Naive thymus-derived CD8-positive, alpha-beta T cell (primary cell): ENCODE measurements around the gene PRDX4. TPM values are rescaled to one million over a fixed set of nuclear protein-coding genes. Genes with fewer than 3 reads are reported as not detected.

Source experiments
- ATAC-seq, 2 donors: fragments of 150-1000 bp; cut with Tn5 transposase in 1 of 2; sonication (Bioruptor Pico), chemical (Tn5 transposase) in 1 of 2; 1 replicate in 1 of 2; 2 replicates in 1 of 2; pipeline ENCODE4 v1.10.0; 2021; ENCODE audit warnings: mild to moderate bottlenecking in 2 of 2, moderate library complexity in 2 of 2
- POLR2A ChIA-PET: fragments of 350-600 bp; sonication (Branson Sonifier 250); formaldehyde crosslinking; loops from one replicate; lab custom pipeline; 2021; ENCODE audit warnings: antibody characterized with exemption; lab: Charles Lee
- DNase-seq, 10 donors: peaks; one replicate each; pipeline versions ENCODE4 v3.0.0 to v3.0.0-alpha.2; 2020 to 2022
- H3K27ac Mint-ChIP-seq, 10 donors: one replicate each; pipeline ENCODE4 v1.8.0; 2020 to 2022; ENCODE audit warnings: mild to moderate bottlenecking in 10 of 10, mixed read lengths in 10 of 10, moderate library complexity in 4 of 10, inconsistent platforms in 1 of 10
- H3K27me3 Mint-ChIP-seq, 5 donors: one replicate each; pipeline ENCODE4 v1.8.0; 2021 to 2022; ENCODE audit warnings: mixed read lengths in 5 of 5
- H3K36me3 Mint-ChIP-seq, 3 donors: one replicate each; pipeline ENCODE4 v1.8.0; 2020 to 2022; ENCODE audit warnings: mixed read lengths in 3 of 3, mild to moderate bottlenecking in 2 of 3, inconsistent platforms in 1 of 3
- H3K4me1 Mint-ChIP-seq, 4 donors: one replicate each; pipeline ENCODE4 v1.8.0; 2021 to 2022; ENCODE audit warnings: mixed read lengths in 4 of 4
- H3K4me3 Mint-ChIP-seq, 10 donors: one replicate each; pipeline ENCODE4 v1.8.0; 2020 to 2022; ENCODE audit warnings: mild to moderate bottlenecking in 10 of 10, mixed read lengths in 10 of 10, moderate library complexity in 6 of 10, inconsistent platforms in 1 of 10
- H3K9me3 Mint-ChIP-seq, 9 donors: one replicate each; pipeline ENCODE4 v1.8.0; 2020 to 2022; ENCODE audit warnings: mixed read lengths in 9 of 9, mild to moderate bottlenecking in 3 of 9, inconsistent platforms in 1 of 9, moderate library complexity in 1 of 9
- polyA plus RNA-seq, 3 donors: library from polyadenylated mRNA; unstranded; fragments of 300-500 nt; fragmentation: Illumina TruSeq; gene quantifications; one replicate each; pipeline ENCODE4 v1.2.3, GENCODE V29; 2021
- total RNA-seq, 8 experiments: library from RNA in 2 of 8; stranded (reverse) in 2 of 8; gene quantifications; one replicate each; pipeline ENCODE4 v1.2.3 and lab custom pipeline; 2021 to 2026

The PRDX4 gene
- 1 to 10 TPM; 9.0 to 9.9 TPM for total RNA-seq
- polyA plus RNA-seq, result 10 to 100 TPM; 33.0 to 45.1 (median 44.3) TPM
- total RNA-seq (lab: John Stamatoyannopoulos, UW), result 4.6 to 79.8 (median 9.2) reads per million in 6 experiments

DNA sequence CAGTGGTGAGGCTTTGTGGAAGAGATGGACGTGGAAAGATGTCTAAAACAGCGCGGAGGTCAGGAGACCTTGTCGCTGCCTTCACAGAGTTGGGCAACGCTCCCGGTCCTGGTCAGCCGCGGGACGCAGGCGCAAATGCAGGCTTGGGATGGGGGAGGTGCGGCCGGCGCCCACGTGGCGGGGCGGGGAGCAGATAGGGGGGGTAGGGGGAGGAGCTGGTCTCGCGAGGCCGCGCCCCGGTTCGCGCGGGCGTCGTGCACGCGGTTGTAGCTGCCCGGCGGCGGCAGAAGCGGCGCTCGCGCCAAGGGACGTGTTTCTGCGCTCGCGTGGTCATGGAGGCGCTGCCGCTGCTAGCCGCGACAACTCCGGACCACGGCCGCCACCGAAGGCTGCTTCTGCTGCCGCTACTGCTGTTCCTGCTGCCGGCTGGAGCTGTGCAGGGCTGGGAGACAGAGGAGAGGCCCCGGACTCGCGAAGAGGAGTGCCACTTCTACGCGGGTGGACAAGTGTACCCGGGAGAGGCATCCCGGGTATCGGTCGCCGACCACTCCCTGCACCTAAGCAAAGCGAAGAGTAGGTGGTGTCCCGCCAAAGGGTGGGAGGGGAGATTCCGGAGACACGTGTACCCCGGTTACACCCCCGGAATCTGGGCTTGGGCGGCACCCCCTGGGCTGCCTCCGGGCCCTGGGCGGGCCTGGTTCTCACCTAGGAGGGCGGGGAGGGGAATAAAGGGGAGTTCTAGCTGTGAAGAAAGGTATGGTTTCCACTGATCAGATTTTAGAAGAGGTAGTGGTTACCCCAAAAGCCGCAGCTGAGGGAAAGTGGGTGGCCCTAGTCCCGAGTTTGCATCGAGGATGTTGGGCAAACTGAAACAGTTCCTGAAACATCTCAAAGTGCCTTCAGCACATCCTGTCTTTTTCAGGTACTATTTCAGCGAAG lies at the start of gene PRDX4:
Gene PRDX4, plus strand, starts transcription at position 255 of the 939 bp plus-strand sequence. Its CDS starts 78 bp downstream, at position 333.
- DNase-seq (peak; percentile 48 to 79 (median 62)), ATAC-seq (peak; percentile 86 to 89)
- Mint-ChIP-seq H3K27me3 (no peaks in the 10 kb centered on the region), H3K36me3 (peaks cover 0 to 13% (median 0%) of the 10 kb centered on the region in 3 donors), H3K4me1 (peaks cover 3 to 27% (median 13%) of the 10 kb centered on the region in 4 donors), H3K9me3 (no peaks in the 10 kb centered on the region), H3K27ac (peak within 1 kb of the TSS; percentile 71 to 97 (median 92)), H3K4me3 (peak within 1 kb of the TSS; percentile 89 to 97 (median 93))
- POLR2A ChIA-PET, result interaction anchor here (0.6 to 1.3 kb wide), 4 partner anchors 116 to 482 kb away, joined by 3 to 6 read pairs (median 5); partner anchors contain the start of genes EIF2S3, SAT1 and ZFX

DNA sequence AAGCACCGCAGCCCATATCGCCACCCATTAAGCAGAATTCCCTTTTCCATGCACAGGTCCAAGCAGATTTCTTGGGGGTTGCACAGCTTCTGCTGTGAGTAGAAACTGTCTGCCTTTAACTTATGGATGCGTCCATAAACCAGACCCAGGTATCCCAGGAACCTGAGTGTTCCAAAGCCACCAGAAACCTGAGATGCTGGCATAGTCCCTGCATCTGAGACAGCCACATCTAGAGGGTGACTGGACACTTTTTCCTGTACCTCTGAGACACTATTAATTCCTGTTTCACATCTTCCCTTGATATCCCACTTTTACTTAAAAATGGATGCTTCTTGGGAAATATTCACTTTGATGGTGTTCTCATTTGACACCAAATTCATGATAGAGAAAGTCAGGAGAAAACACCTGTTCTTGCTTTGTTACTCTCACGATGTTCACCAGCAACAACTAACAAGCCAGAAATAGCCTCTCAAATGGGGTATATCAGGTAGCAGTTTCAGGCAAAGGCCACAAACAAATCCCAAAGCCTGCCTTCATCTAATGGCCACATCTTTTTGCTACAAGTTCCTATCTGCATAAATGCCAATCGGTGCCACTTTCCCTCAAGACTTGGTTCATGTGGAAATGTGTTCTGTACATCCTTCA lies 45.5 kb upstream of the PRDX4 start:
- no peak for DNase-seq
- POLR2A ChIA-PET, result no interaction called here
- Mint-ChIP-seq H3K4me3 (no peak overlapping the region), H3K9me3 (no peaks in the 10 kb centered on the region), H3K36me3 (no peaks in the 10 kb centered on the region), H3K27me3 (peaks cover 0 to 9% (median 0%) of the 10 kb centered on the region in 5 donors), H3K4me1 (no peaks in the 10 kb centered on the region), H3K27ac (no peak overlapping the region)
- ATAC-seq, result no peak

DNA sequence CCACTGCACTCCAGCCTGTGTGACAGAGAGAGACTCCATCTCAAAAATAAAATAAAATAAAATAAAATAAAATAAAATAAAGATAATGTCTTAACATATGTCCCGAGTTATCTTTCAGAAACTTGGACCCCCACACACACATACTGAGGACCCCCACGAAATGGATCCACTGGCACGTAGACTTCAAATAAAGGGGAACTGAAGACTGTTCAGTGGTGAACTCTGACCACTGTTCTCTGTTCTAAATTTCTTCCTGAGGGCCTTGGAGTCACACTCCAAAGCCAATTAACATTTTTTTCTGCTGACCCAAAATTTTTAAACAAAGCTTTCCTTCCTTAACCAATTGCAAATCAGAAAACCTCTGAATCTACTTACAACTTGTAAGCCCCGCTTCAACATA lies 43.5 kb upstream of the PRDX4 start:
- Mint-ChIP-seq H3K4me1 (no peaks in the 10 kb centered on the region), H3K27me3 (peaks cover 0 to 9% (median 0%) of the 10 kb centered on the region in 5 donors), H3K36me3 (no peaks in the 10 kb centered on the region), H3K9me3 (no peaks in the 10 kb centered on the region), H3K4me3 (no peak overlapping the region), H3K27ac (no peak overlapping the region)
- DNase-seq (no peak), ATAC-seq (no peak)
- POLR2A ChIA-PET, result no interaction called here

DNA sequence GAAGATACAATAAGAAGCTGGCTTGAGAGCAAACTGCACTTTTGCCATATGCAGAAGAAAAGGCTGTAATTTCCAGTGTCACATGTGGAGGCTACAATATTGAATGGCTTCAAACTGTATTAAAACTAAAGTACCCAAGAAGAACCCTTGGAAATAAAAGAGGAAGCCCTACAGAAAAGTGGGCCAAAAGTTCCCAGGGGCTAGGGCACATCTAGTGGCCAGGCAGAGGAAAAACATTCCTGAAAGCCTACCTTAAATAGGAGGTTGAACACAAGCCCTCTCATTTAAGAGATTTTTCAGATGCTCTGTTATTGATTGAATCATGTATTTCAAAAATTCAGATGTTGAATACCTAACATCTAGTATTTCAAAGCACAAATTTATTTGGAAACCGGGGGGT lies 40.6 kb upstream of the PRDX4 start:
- no peaks in the 10 kb centered on the region for H3K36me3 Mint-ChIP-seq
- no peaks in the 10 kb centered on the region for H3K4me1 Mint-ChIP-seq
- H3K27me3 Mint-ChIP-seq, result peaks cover 0 to 9% (median 0%) of the 10 kb centered on the region in 5 donors
- DNase-seq, result no peak
- no peak overlapping the region for H3K27ac Mint-ChIP-seq
- ATAC-seq, result no peak
- POLR2A ChIA-PET, result no interaction called here
- H3K4me3 Mint-ChIP-seq, result no peak overlapping the region
- H3K9me3 Mint-ChIP-seq, result no peaks in the 10 kb centered on the region

DNA sequence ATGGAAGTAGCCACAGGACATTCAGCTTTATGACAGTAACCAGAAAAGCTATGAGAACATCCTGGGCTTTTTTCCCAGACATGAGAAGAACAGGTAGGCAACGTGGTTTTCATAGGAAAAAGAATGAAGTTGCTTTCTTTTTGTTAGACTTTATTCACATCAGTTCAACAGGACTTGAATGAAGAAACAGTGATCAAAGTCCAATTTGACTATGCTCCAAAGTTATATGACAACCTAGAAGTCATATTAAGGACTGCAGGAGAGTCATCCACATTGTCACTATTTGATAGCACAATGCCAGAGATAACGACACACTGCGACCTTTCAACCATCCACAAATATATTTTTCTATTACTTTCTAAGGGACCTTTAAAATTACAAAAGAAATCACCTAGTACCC lies 39.2 kb upstream of the PRDX4 start:
- Mint-ChIP-seq H3K4me3 (no peak overlapping the region), H3K9me3 (peaks cover 0 to 4% (median 0%) of the 10 kb centered on the region in 9 donors), H3K27ac (no peak overlapping the region), H3K4me1 (no peaks in the 10 kb centered on the region), H3K36me3 (no peaks in the 10 kb centered on the region), H3K27me3 (peaks cover 0 to 9% (median 0%) of the 10 kb centered on the region in 5 donors)
- POLR2A ChIA-PET, result no interaction called here
- ATAC-seq, result no peak
- DNase-seq, result no peak

DNA sequence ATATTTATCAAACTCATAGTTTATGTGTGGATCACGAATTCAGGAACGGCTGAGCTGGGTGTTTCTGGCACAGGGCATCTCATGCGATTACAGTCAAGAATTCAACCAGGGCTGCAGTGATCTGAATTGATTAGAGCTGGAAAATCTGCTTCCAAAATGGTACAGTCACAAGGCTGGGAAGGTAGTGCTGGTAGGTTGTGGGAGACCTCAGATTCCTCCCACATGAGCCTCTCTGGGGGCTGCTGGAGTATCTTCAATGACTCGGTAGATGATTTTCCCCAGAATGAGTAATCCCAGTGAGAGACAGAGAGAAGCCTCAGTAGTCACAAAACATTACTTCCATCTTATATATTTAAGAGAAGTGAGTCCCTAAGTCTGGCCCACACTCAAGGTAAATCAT lies 36.2 kb upstream of the PRDX4 start:
- Mint-ChIP-seq H3K27me3 (peaks cover 0 to 1% (median 0%) of the 10 kb centered on the region in 5 donors), H3K4me1 (no peaks in the 10 kb centered on the region), H3K27ac (no peak overlapping the region), H3K4me3 (no peak overlapping the region), H3K9me3 (peaks cover 0 to 4% (median 0%) of the 10 kb centered on the region in 9 donors), H3K36me3 (no peaks in the 10 kb centered on the region)
- POLR2A ChIA-PET, result no interaction called here
- ATAC-seq, result no peak
- no peak for DNase-seq

DNA sequence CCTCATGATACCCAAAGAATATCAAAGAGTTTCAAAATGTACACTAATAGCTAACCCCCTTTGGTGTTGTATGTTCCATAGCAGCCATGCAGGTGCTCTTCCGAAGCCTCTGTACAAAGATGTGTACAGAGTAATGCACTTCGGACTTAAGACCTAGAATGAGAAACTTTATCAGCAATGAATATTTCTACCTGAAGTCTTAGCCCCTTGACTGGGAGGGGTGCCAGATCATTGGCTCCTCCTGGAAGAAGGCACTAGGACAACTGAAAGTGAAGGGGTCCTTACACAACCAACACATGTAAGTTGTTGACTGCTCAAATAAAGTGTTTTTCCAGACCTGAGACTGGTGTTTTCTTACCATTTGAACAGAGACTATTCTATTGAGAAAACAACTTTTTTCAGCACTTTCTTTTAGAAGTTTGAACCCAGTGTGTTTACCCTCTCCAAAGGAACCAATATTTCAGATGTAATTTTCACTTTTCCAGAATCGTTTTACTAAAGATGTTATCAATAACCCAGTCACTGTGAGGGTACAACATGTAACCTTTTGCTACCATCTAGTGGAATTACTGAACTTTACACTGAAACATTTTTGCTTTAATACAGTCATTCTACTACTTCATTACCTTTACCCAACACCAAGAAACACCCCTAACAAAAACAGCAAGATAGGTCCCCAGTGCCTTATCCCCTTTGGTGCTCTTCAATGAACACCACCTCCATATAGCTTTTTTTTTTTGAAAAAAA lies 33.3 kb upstream of the PRDX4 start:
- no peaks in the 10 kb centered on the region for H3K36me3 Mint-ChIP-seq
- POLR2A ChIA-PET, result no interaction called here
- H3K27ac Mint-ChIP-seq, result no peak overlapping the region
- H3K4me1 Mint-ChIP-seq, result no peaks in the 10 kb centered on the region
- peaks cover 0 to 1% (median 0%) of the 10 kb centered on the region in 5 donors for H3K27me3 Mint-ChIP-seq
- DNase-seq (no peak), ATAC-seq (no peak)
- peaks cover 0 to 6% (median 0%) of the 10 kb centered on the region in 9 donors for H3K9me3 Mint-ChIP-seq
- H3K4me3 Mint-ChIP-seq, result no peak overlapping the region

DNA sequence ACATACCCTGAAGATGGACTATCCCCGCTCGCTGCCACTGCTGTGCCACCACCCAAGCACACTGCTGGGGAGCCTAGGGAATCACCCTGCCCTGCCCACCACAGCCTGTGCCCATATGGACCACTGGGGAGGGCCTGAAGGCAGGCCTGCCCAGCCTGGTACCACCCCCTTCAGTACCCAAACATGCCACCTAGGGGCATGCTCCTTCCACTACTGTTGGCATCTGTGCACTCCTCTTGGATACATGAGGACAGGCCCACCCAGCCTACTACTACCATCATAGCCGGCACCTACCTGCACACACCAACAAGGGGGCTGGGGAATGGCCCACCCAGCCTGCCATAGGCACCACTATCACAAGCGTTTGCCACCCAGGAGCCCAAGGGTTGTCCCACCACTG lies 30.1 kb upstream of the PRDX4 start:
- peaks cover 0 to 1% (median 0%) of the 10 kb centered on the region in 5 donors for H3K27me3 Mint-ChIP-seq
- POLR2A ChIA-PET, result no interaction called here
- no peaks in the 10 kb centered on the region for H3K4me1 Mint-ChIP-seq
- DNase-seq (no peak), ATAC-seq (no peak)
- peaks cover 0 to 18% (median 6%) of the 10 kb centered on the region in 9 donors for H3K9me3 Mint-ChIP-seq
- H3K4me3 Mint-ChIP-seq, result no peak overlapping the region
- no peak overlapping the region for H3K27ac Mint-ChIP-seq
- H3K36me3 Mint-ChIP-seq, result peaks cover 0 to 11% (median 0%) of the 10 kb centered on the region in 3 donors

DNA sequence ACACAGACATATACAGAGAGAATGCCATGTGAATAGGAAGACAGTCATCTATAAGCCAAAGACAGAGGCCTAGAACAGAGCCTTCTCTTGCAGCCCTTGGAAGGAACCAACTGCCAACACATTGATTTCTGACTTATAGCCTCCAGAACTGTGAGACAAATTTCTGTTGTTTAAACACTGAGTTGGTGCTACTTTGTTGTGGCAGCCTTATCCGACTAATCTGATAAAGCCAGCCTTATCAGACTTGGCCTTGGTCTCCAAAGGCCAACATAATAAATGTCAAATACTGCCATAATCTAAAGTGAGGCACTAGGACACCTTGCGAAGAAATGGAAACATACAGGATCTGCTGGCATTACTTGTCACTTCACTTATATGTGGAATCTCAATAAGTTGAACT lies 24.3 kb upstream of the PRDX4 start:
- POLR2A ChIA-PET, result no interaction called here
- H3K27ac Mint-ChIP-seq, result no peak overlapping the region
- H3K4me3 Mint-ChIP-seq, result no peak overlapping the region
- DNase-seq (no peak), ATAC-seq (no peak)
- H3K27me3 Mint-ChIP-seq, result no peaks in the 10 kb centered on the region
- peaks cover 0 to 11% (median 0%) of the 10 kb centered on the region in 3 donors for H3K36me3 Mint-ChIP-seq
- no peaks in the 10 kb centered on the region for H3K4me1 Mint-ChIP-seq
- peaks cover 0 to 25% (median 8%) of the 10 kb centered on the region in 9 donors for H3K9me3 Mint-ChIP-seq

DNA sequence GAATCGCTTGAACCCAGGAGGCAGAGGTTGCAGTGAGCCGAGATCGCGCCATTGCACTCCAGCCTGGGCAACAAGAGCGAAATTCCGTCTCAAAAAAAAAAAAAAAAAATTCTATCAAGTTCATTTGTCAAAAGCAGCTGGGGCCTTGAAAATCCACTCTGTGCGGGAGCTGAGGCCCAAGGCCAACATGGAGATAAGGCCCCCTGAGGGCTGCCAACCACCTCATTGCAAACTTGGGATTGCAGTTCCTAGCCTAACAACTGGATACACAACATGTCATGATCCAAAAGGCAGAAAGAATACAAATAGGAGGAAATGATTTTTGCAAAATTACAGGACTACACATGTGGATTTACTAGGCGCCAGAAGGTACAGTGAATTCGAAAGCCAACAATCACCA lies 22.5 kb upstream of the PRDX4 start:
- ATAC-seq, result no peak
- Mint-ChIP-seq H3K9me3 (peaks cover 0 to 17% (median 4%) of the 10 kb centered on the region in 9 donors), H3K4me3 (no peak overlapping the region), H3K36me3 (peaks cover 0 to 6% (median 0%) of the 10 kb centered on the region in 3 donors), H3K27me3 (no peaks in the 10 kb centered on the region), H3K27ac (no peak overlapping the region), H3K4me1 (no peaks in the 10 kb centered on the region)
- POLR2A ChIA-PET, result no interaction called here
- DNase-seq, result no peak

DNA sequence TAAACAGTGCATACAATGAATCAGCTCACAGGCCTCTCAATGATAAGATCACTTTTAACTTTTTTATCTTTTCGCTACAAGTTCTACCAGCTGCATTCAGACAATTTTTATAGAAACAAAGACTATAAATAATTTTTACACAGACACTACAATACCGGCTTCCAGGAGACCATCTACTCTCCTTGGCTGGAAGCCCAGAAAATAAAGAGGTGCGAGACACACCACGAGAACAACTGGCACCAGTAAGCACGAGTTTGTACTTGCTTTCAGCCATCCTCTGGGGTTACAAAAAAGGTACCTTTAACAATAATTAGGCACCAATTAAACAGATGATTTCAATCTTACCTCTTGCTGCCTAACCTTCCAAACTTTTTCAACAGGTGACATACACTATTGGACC lies 11.2 kb upstream of the PRDX4 start:
- ATAC-seq (no peak), DNase-seq (no peak)
- no peaks in the 10 kb centered on the region for H3K27me3 Mint-ChIP-seq
- H3K27ac Mint-ChIP-seq, result no peak overlapping the region
- H3K36me3 Mint-ChIP-seq, result no peaks in the 10 kb centered on the region
- H3K9me3 Mint-ChIP-seq, result no peaks in the 10 kb centered on the region
- H3K4me1 Mint-ChIP-seq, result peaks cover 0 to 6% (median under 1%) of the 10 kb centered on the region in 4 donors
- POLR2A ChIA-PET, result no interaction called here
- no peak overlapping the region for H3K4me3 Mint-ChIP-seq

DNA sequence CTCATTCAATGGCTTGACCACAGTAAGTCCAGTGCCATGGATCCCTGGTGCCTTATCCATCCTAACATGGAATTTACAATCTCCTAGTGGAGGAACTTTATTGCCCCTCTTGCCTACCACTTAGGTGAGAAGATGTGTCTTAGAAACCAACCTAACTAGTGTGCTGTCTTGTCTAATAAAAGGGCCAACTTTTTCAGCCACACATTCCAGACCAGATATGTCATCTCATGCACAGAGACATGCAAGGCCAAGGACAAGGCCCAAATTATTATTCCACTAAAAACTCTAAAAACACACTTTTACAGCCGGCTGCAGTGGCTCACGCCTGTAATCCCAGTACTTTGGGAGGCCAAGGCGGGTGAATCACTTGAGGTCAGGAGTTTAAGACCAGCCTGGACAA lies 10.6 kb upstream of the PRDX4 start:
- H3K36me3 Mint-ChIP-seq, result no peaks in the 10 kb centered on the region
- H3K4me1 Mint-ChIP-seq, result peaks cover 0 to 12% (median 2%) of the 10 kb centered on the region in 4 donors
- no peaks in the 10 kb centered on the region for H3K27me3 Mint-ChIP-seq
- DNase-seq (no peak), ATAC-seq (no peak)
- H3K9me3 Mint-ChIP-seq, result no peaks in the 10 kb centered on the region
- no peak overlapping the region for H3K27ac Mint-ChIP-seq
- no peak overlapping the region for H3K4me3 Mint-ChIP-seq
- POLR2A ChIA-PET, result no interaction called here
